ENCODE measurements around the gene GIMD1.

DNA sequence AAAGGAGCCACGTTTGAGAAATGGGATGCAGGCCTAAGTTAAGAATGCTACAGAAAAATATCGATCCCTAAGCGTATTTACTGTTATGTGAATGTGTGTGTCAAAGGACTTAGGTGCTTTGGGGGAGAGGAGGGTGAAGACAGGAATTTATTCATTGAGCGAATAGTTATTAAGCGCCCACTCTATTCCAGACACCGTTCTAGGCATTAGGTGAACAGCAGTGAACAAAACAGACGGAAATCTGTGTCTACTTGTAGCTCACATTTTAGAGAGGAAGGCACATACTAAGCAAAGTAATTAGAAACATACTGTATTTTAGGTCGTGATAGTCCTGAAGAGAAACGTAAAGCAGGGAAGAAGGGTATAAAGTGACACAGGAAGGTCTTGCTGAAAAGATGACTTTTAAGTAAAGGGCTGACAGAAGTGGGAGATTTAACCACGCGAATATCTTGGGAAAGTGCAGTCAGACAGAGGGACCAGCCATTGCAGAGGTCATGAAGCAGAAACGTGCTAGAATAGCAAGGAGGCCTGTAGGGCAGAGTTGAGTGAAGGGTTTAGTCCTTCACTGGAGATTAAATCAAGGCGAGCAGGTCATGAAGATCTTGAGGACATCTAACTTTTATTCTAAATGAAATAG, 51.7 kb downstream of the GIMD1 start:
- TF ChIP-seq, protein P1, sequence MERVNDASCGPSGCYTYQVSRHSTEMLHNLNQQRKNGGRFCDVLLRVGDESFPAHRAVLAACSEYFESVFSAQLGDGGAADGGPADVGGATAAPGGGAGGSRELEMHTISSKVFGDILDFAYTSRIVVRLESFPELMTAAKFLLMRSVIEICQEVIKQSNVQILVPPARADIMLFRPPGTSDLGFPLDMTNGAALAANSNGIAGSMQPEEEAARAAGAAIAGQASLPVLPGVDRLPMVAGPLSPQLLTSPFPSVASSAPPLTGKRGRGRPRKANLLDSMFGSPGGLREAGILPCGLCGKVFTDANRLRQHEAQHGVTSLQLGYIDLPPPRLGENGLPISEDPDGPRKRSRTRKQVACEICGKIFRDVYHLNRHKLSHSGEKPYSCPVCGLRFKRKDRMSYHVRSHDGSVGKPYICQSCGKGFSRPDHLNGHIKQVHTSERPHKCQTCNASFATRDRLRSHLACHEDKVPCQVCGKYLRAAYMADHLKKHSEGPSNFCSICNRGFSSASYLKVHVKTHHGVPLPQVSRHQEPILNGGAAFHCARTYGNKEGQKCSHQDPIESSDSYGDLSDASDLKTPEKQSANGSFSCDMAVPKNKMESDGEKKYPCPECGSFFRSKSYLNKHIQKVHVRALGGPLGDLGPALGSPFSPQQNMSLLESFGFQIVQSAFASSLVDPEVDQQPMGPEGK (CRISPR knock-in tag; IDR thresholded peaks at IDR 0.05; ENCODE audit: borderline replicate concordance): no peak
- no peak for TF ChIP-seq BACH2 (CRISPR knock-in tag; IDR thresholded peaks at IDR 0.05; ENCODE audit: borderline replicate concordance)
- TF ChIP-seq, protein P2, sequence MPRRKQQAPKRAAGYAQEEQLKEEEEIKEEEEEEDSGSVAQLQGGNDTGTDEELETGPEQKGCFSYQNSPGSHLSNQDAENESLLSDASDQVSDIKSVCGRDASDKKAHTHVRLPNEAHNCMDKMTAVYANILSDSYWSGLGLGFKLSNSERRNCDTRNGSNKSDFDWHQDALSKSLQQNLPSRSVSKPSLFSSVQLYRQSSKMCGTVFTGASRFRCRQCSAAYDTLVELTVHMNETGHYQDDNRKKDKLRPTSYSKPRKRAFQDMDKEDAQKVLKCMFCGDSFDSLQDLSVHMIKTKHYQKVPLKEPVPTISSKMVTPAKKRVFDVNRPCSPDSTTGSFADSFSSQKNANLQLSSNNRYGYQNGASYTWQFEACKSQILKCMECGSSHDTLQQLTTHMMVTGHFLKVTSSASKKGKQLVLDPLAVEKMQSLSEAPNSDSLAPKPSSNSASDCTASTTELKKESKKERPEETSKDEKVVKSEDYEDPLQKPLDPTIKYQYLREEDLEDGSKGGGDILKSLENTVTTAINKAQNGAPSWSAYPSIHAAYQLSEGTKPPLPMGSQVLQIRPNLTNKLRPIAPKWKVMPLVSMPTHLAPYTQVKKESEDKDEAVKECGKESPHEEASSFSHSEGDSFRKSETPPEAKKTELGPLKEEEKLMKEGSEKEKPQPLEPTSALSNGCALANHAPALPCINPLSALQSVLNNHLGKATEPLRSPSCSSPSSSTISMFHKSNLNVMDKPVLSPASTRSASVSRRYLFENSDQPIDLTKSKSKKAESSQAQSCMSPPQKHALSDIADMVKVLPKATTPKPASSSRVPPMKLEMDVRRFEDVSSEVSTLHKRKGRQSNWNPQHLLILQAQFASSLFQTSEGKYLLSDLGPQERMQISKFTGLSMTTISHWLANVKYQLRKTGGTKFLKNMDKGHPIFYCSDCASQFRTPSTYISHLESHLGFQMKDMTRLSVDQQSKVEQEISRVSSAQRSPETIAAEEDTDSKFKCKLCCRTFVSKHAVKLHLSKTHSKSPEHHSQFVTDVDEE (CRISPR knock-in tag; IDR thresholded peaks at IDR 0.05): no peak
- TF ChIP-seq ARNTL (CRISPR knock-in tag; IDR thresholded peaks at IDR 0.05; ENCODE audit: borderline replicate concordance, low read depth): no peak
- TF ChIP-seq SNAI2 (CRISPR knock-in tag; IDR thresholded peaks at IDR 0.05): no peak
- no peak for TF ChIP-seq TCF4 (CRISPR knock-in tag; IDR thresholded peaks at IDR 0.05; ENCODE audit: borderline replicate concordance)
